A549 (cell line): Measurements from ENCODE around the gene LYRM7.

Experiments used
- CEBPB ChIP-seq, 2 experiments: fragments of >200 bp in 1 of 2; sonication (Bioruptor Twin) in 1 of 2; formaldehyde crosslinking in 1 of 2; IDR thresholded peaks; 2 replicates each; pipeline ENCODE4 v1.6.1; 2012 to 2016
- EP300 ChIP-seq, 2 experiments: fragments of >200 bp; sonication (Bioruptor Twin); formaldehyde crosslinking; IDR thresholded peaks; 2 replicates in 1 of 2; 3 replicates in 1 of 2; pipeline ENCODE4 v1.6.1; 2016 to 2017
- NFE2L2 ChIP-seq: fragments of 150-350 bp; conservative IDR thresholded peaks from 2 replicates; pipeline ENCODE4 v1.6.1; 2014; ENCODE audit warnings: low read length
- POLR2A ChIP-seq: IDR thresholded peaks from 2 replicates; pipeline ENCODE4 v1.6.1; 2012; ENCODE audit warnings: mild to moderate bottlenecking, low read length
- POLR2AphosphoS2 ChIP-seq: conservative IDR thresholded peaks from 2 replicates; pipeline ENCODE4 v1.6.1; 2012; ENCODE audit warnings: low read length, improper control_type of control experiment, inconsistent platforms
- TF ChIP-seq, protein P1 (sequence below): fragments of 200-600 bp; sonication (generic); IDR thresholded peaks from 2 replicates; pipeline ENCODE4 v1.6.1; 2016; ENCODE audit warnings: antibody characterized with exemption, mild to moderate bottlenecking, moderate library complexity
- TF ChIP-seq, protein P2 (sequence below): fragments of >200 bp; sonication (Bioruptor Twin); formaldehyde crosslinking; IDR thresholded peaks from 3 replicates; pipeline ENCODE4 v1.5.1; 2016
- TF ChIP-seq, protein P3 (sequence below): fragments of 450-650 bp; IDR thresholded peaks from 2 replicates; pipeline ENCODE4 v1.6.1; 2014; ENCODE audit warnings: antibody characterized with exemption

DNA sequence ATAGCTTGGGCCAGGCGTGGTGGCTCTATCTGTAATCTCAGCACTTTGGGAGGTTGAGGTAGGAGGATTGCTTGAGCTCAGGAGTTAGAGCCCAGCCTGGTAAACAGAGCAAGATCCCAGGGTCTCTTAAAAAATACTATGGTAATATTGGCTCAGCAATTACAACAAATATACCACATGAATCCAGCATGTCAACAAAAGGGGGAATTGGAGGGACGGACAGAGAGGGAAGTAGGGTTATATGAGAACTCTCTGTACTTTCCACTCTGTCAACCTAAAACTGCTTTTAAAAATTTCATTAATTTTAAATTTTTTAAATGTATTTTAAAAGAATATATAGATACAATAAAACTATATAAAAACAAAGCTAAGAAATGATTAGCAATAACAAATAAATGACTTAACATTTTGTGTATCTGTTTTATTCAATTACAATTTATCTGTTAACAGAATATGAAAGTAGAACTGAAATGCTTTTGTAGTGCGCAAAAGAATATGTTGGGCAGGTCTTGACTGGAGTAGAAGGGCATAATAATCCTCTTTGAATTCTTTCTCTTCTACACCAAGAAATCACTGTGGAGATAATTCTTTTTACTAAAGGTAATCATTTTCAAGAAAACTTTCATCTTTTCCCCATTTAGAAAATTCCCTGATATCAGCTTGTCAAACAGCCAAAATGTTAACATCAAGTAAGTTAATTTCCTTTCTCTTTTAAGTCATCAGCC lies 80.2 kb downstream of the LYRM7 start:
- TF ChIP-seq POLR2A = no peak
- TF ChIP-seq, protein P1, sequence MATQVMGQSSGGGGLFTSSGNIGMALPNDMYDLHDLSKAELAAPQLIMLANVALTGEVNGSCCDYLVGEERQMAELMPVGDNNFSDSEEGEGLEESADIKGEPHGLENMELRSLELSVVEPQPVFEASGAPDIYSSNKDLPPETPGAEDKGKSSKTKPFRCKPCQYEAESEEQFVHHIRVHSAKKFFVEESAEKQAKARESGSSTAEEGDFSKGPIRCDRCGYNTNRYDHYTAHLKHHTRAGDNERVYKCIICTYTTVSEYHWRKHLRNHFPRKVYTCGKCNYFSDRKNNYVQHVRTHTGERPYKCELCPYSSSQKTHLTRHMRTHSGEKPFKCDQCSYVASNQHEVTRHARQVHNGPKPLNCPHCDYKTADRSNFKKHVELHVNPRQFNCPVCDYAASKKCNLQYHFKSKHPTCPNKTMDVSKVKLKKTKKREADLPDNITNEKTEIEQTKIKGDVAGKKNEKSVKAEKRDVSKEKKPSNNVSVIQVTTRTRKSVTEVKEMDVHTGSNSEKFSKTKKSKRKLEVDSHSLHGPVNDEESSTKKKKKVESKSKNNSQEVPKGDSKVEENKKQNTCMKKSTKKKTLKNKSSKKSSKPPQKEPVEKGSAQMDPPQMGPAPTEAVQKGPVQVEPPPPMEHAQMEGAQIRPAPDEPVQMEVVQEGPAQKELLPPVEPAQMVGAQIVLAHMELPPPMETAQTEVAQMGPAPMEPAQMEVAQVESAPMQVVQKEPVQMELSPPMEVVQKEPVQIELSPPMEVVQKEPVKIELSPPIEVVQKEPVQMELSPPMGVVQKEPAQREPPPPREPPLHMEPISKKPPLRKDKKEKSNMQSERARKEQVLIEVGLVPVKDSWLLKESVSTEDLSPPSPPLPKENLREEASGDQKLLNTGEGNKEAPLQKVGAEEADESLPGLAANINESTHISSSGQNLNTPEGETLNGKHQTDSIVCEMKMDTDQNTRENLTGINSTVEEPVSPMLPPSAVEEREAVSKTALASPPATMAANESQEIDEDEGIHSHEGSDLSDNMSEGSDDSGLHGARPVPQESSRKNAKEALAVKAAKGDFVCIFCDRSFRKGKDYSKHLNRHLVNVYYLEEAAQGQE = no peak
- TF ChIP-seq POLR2AphosphoS2 = no peak
- no peak for TF ChIP-seq CEBPB (IDR thresholded peaks at IDR 0.05)
- TF ChIP-seq, protein P2, sequence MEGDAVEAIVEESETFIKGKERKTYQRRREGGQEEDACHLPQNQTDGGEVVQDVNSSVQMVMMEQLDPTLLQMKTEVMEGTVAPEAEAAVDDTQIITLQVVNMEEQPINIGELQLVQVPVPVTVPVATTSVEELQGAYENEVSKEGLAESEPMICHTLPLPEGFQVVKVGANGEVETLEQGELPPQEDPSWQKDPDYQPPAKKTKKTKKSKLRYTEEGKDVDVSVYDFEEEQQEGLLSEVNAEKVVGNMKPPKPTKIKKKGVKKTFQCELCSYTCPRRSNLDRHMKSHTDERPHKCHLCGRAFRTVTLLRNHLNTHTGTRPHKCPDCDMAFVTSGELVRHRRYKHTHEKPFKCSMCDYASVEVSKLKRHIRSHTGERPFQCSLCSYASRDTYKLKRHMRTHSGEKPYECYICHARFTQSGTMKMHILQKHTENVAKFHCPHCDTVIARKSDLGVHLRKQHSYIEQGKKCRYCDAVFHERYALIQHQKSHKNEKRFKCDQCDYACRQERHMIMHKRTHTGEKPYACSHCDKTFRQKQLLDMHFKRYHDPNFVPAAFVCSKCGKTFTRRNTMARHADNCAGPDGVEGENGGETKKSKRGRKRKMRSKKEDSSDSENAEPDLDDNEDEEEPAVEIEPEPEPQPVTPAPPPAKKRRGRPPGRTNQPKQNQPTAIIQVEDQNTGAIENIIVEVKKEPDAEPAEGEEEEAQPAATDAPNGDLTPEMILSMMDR = no peak
- TF ChIP-seq, protein P3, sequence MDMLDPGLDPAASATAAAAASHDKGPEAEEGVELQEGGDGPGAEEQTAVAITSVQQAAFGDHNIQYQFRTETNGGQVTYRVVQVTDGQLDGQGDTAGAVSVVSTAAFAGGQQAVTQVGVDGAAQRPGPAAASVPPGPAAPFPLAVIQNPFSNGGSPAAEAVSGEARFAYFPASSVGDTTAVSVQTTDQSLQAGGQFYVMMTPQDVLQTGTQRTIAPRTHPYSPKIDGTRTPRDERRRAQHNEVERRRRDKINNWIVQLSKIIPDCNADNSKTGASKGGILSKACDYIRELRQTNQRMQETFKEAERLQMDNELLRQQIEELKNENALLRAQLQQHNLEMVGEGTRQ = no peak
- TF ChIP-seq EP300 (IDR thresholded peaks at IDR 0.05) = no peak
- no peak for TF ChIP-seq NFE2L2
